Endothelial cell of umbilical vein (primary cell): ENCODE measurements around the gene SEMA6A.

Experiments
- CTCF ChIP-seq, 2 donors: IDR thresholded peaks; 1 replicate in 1 of 2; 2 replicates in 1 of 2; pipeline ENCODE4 v1.5.1; 2011; ENCODE audit warnings: low read length in 2 of 2, mild to moderate bottlenecking in 2 of 2, moderate library complexity in 2 of 2, control low read depth in 1 of 2, inconsistent platforms in 1 of 2, low read depth in 1 of 2; ENCODE audit not compliant: insufficient read depth in 1 of 2; ENCODE audit errors: extremely low read depth in 1 of 2
- EZH2 ChIP-seq: IDR thresholded peaks from 2 replicates; pipeline ENCODE4 v1.6.1; 2012; ENCODE audit warnings: borderline replicate concordance, low read depth, mild to moderate bottlenecking, moderate library complexity, low read length, inconsistent platforms; ENCODE audit not compliant: severe bottlenecking
- JUN ChIP-seq: IDR thresholded peaks from 2 replicates; pipeline ENCODE4 v1.6.1; 2011; ENCODE audit warnings: borderline replicate concordance, low read depth; ENCODE audit not compliant: insufficient read length, insufficient read depth
- MAX ChIP-seq: IDR thresholded peaks from 2 replicates; pipeline ENCODE4 v1.6.1; 2011; ENCODE audit not compliant: insufficient read depth, insufficient read length
- MYC ChIP-seq: IDR thresholded peaks from one replicate; pipeline ENCODE4 v1.6.1; 2011; ENCODE audit warnings: mild to moderate bottlenecking, low read depth, low read length
- POLR2A ChIP-seq: IDR thresholded peaks from 2 replicates; pipeline ENCODE4 v1.6.1; 2012; ENCODE audit warnings: low read depth, mild to moderate bottlenecking, control low read depth, low read length
- POLR2AphosphoS5 ChIP-seq: IDR thresholded peaks from 2 replicates; pipeline ENCODE4 v1.6.1; 2012; ENCODE audit warnings: low read depth, mild to moderate bottlenecking, control low read depth, low read length, moderate library complexity; ENCODE audit not compliant: insufficient read depth

DNA sequence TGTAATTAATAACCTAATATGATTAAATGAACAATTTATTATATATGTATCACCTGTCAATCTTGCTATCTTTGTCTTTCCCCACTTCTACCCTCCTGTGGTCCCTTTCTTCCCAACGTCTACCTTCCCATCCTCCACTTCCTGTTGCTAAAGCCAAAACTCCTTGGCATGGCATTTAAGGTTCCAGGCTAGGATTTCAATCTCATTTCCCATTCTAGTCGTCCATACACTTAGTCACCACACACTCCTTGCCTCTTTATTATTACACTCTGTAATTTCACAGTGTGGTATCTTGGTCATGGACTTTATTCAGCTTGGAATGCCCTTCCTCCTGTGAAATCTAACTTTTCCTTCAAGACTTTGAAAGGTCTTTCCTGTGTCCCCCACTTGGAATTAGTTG is 115.3 kb downstream of the SEMA6A start:
- no peak for TF ChIP-seq POLR2A
- TF ChIP-seq CTCF (IDR thresholded peaks at IDR 0.05; ENCODE audit: extremely low read depth in 1 of 2, insufficient read depth in 1 of 2, low read depth in 1 of 2, low read length in 2 of 2) = no peak
- TF ChIP-seq POLR2AphosphoS5 = no peak
- TF ChIP-seq EZH2 = no peak
- TF ChIP-seq MAX = no peak
- TF ChIP-seq JUN = no peak
- TF ChIP-seq MYC = no peak
